ENCODE results near the gene L3MBTL4. TPM values are rescaled to one million over a fixed set of nuclear protein-coding genes. Genes with fewer than 3 reads are reported as not detected.

L3MBTL4 gene
- 10 to 100 TPM in 2 of 4 donors, 1 to 10 TPM in 2; 6.0 to 14.8 (median 10.0) TPM for total RNA-seq

GRCh38 chr18:6414723-6415417 is at the start of gene L3MBTL4:
Gene L3MBTL4 (minus strand): TSS chr18:6414911. CDS start chr18:6311625, 103,286 bp downstream.
- no peak for TF ChIP-seq CTCF (IDR thresholded peaks at IDR 0.05; ENCODE audit: low read depth)

GRCh38 chr18:6452194-6452593 is 37.5 kb upstream of the L3MBTL4 start:
- no peak for TF ChIP-seq CTCF (IDR thresholded peaks at IDR 0.05; ENCODE audit: low read depth)

- TF ChIP-seq CTCF (IDR thresholded peaks at IDR 0.05; ENCODE audit: low read depth): no peak
Measured at GRCh38 chr18:6449213-6449612, 34.5 kb upstream of the L3MBTL4 start.

GRCh38 chr18:6444466-6445228 is 29.9 kb upstream of the L3MBTL4 start:
- no peak for TF ChIP-seq CTCF (IDR thresholded peaks at IDR 0.05; ENCODE audit: low read depth)

GRCh38 chr18:6441200-6441599 is 26.5 kb upstream of the L3MBTL4 start:
- TF ChIP-seq CTCF (IDR thresholded peaks at IDR 0.05; ENCODE audit: low read depth): no peak

- TF ChIP-seq CTCF (IDR thresholded peaks at IDR 0.05; ENCODE audit: low read depth): no peak
Measured at GRCh38 chr18:6437937-6438818, 23.5 kb upstream of the L3MBTL4 start.

All from subcutaneous adipose tissue (tissue), 4 donors.